MM.1S (cell line): ENCODE measurements around the gene CD86.

Experiments
- EZH2phosphoT487 ChIP-seq: fragments of 300-600 bp; sonication (generic); IDR thresholded peaks from 2 replicates; pipeline ENCODE4 v1.6.1; 2018; ENCODE audit warnings: antibody characterized with exemption, low read length
- TF ChIP-seq, protein P1 (sequence below): fragments of 300-600 bp; sonication (generic); IDR thresholded peaks from 2 replicates; pipeline ENCODE4 v1.5.1; 2016; ENCODE audit warnings: antibody characterized with exemption, low read length, mixed read lengths

DNA sequence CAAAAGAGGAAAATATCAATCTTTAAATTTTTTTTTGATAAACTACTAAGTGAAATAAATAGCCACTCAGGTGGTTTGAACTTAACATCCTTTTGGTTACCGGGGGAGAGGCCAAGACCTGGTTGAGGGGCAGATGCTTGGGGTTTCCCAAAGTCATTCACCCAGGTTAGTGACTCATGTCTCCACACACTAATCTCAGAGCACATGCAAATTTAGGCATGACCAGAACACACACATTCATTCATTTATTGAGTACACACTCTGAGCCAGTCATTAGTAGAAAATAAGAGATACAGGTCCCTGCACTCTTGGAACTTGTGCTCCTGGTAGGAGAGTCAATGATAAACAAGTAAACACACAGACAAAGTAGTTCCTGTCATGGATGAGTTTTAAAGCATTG is 40.4 kb upstream of the CD86 start:
- TF ChIP-seq, protein P1, sequence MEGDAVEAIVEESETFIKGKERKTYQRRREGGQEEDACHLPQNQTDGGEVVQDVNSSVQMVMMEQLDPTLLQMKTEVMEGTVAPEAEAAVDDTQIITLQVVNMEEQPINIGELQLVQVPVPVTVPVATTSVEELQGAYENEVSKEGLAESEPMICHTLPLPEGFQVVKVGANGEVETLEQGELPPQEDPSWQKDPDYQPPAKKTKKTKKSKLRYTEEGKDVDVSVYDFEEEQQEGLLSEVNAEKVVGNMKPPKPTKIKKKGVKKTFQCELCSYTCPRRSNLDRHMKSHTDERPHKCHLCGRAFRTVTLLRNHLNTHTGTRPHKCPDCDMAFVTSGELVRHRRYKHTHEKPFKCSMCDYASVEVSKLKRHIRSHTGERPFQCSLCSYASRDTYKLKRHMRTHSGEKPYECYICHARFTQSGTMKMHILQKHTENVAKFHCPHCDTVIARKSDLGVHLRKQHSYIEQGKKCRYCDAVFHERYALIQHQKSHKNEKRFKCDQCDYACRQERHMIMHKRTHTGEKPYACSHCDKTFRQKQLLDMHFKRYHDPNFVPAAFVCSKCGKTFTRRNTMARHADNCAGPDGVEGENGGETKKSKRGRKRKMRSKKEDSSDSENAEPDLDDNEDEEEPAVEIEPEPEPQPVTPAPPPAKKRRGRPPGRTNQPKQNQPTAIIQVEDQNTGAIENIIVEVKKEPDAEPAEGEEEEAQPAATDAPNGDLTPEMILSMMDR, result no peak
- no peak for TF ChIP-seq EZH2phosphoT487
